NCI-H2227 treated with DMSO at 0.1 percent for 48 hours (cell line): Measurements from ENCODE around the gene RNF8.

Experiments used
- DNase-seq: peaks from one replicate; lab custom pipeline; 2025; lab: John Stamatoyannopoulos, UW

The RNF8 gene

GRCh38 chr6:37359039-37359438 lies 5.3 kb downstream of the RNF8 start:
- no peak for DNase-seq

GRCh38 chr6:37362101-37362828 lies 8.5 kb downstream of the RNF8 start:
- DNase-seq: no peak

- DNase-seq: peak; percentile 64
Observed at GRCh38 chr6:37365791-37366190, 12.0 kb downstream of the RNF8 start.

GRCh38 chr6:37366910-37367309 lies 13.1 kb downstream of the RNF8 start:
- no peak for DNase-seq

- DNase-seq: no peak
Observed at GRCh38 chr6:37368961-37369320, 15.2 kb downstream of the RNF8 start.

GRCh38 chr6:37369321-37370201 lies 15.8 kb downstream of the RNF8 start:
- DNase-seq: no peak

- no peak for DNase-seq
Observed at GRCh38 chr6:37371154-37372083, 17.6 kb downstream of the RNF8 start.

- no peak for DNase-seq
Observed at GRCh38 chr6:37372116-37372515, 18.3 kb downstream of the RNF8 start.

GRCh38 chr6:37373822-37374471 lies 20.2 kb downstream of the RNF8 start:
- no peak for DNase-seq

- no peak for DNase-seq
Observed at GRCh38 chr6:37375376-37375775, 21.6 kb downstream of the RNF8 start.

GRCh38 chr6:37376078-37376743 lies 22.4 kb downstream of the RNF8 start:
- DNase-seq: no peak

- peak; percentile 76 for DNase-seq
Observed at GRCh38 chr6:37381579-37381978, 27.8 kb downstream of the RNF8 start.

GRCh38 chr6:37382994-37383765 lies 29.4 kb downstream of the RNF8 start:
- no peak for DNase-seq

GRCh38 chr6:37388578-37388977 lies 34.8 kb downstream of the RNF8 start:
- DNase-seq: no peak

- no peak for DNase-seq
Observed at GRCh38 chr6:37389857-37390256, 36.1 kb downstream of the RNF8 start.

- no peak for DNase-seq
Observed at GRCh38 chr6:37391120-37391519, 37.3 kb downstream of the RNF8 start.

- DNase-seq: no peak
Observed at GRCh38 chr6:37392821-37393220, 39.0 kb downstream of the RNF8 start.

- no peak for DNase-seq
Observed at GRCh38 chr6:37393381-37393929, 39.7 kb downstream of the RNF8 start.

- DNase-seq: no peak
Observed at GRCh38 chr6:37396571-37397180, 42.9 kb downstream of the RNF8 start.

- DNase-seq: no peak
Observed at GRCh38 chr6:37399131-37399530, 45.3 kb downstream of the RNF8 start.
